GM21576 (cell line): ENCODE measurements around the gene GRIP1.

ENCODE experiments used
- ATAC-seq: cut with Tn5 transposase; IDR thresholded peaks from one replicate; pipeline ENCODE4 v1.9.1; 2021; ENCODE audit warnings: mild to moderate bottlenecking, moderate library complexity; ENCODE audit not compliant: unreplicated experiment

GRIP1 gene

GRCh38 chr12:66461331-66461730 is 217.5 kb downstream of the GRIP1 start:
- ATAC-seq: no peak

GRCh38 chr12:66459944-66460482 is 218.9 kb downstream of the GRIP1 start:
- no peak for ATAC-seq

GRCh38 chr12:66456612-66457011 is 222.3 kb downstream of the GRIP1 start:
- no peak for ATAC-seq

- ATAC-seq: peak; percentile 65
Measured at GRCh38 chr12:66453844-66454243, 225.0 kb downstream of the GRIP1 start.

GRCh38 chr12:66453120-66453519 is 225.8 kb downstream of the GRIP1 start:
- ATAC-seq: no peak

- ATAC-seq: no peak
Measured at GRCh38 chr12:66449531-66449930, 229.3 kb downstream of the GRIP1 start.

GRCh38 chr12:66447643-66448042 is 231.2 kb downstream of the GRIP1 start:
- no peak for ATAC-seq

GRCh38 chr12:66446276-66446675 is 232.6 kb downstream of the GRIP1 start:
- ATAC-seq: no peak

- ATAC-seq: no peak
Measured at GRCh38 chr12:66441905-66442559, 236.8 kb downstream of the GRIP1 start.

GRCh38 chr12:66438601-66439000 is 240.3 kb downstream of the GRIP1 start:
- no peak for ATAC-seq

GRCh38 chr12:66430106-66430505 is 248.8 kb downstream of the GRIP1 start:
- ATAC-seq: no peak

GRCh38 chr12:66428870-66429269 is 250.0 kb downstream of the GRIP1 start:
- ATAC-seq: no peak

- no peak for ATAC-seq
Measured at GRCh38 chr12:66428261-66428660, 250.6 kb downstream of the GRIP1 start.

GRCh38 chr12:66426696-66427095 is 252.2 kb downstream of the GRIP1 start:
- no peak for ATAC-seq

- ATAC-seq: no peak
Measured at GRCh38 chr12:66423266-66423665, 255.6 kb downstream of the GRIP1 start.

GRCh38 chr12:66418908-66419307 is 260.0 kb downstream of the GRIP1 start:
- ATAC-seq: no peak

- ATAC-seq: no peak
Measured at GRCh38 chr12:66417217-66417616, 261.7 kb downstream of the GRIP1 start.

- no peak for ATAC-seq
Measured at GRCh38 chr12:66409195-66409871, 269.5 kb downstream of the GRIP1 start.

GRCh38 chr12:66405395-66405794 is 273.5 kb downstream of the GRIP1 start:
- no peak for ATAC-seq

GRCh38 chr12:66403746-66404145 is 275.1 kb downstream of the GRIP1 start:
- no peak for ATAC-seq

- ATAC-seq: no peak
Measured at GRCh38 chr12:66399911-66400306, 279.0 kb downstream of the GRIP1 start.
